Muscle layer of colon (tissue), 2 donors: ENCODE results near the gene B3GALT5.
A peak's percentile ranks its signal among the peaks of the same experiment; 100 is the strongest.

Source experiments
- H3K27ac ChIP-seq: one replicate; pipeline ENCODE4 v1.7.0; 2013; ENCODE audit warnings: low read depth, mild to moderate bottlenecking, low read length, moderate library complexity
- H3K27me3 ChIP-seq, 2 donors: one replicate each; pipeline ENCODE4 v1.7.0; 2013; ENCODE audit warnings: low read length in 2 of 2, mild to moderate bottlenecking in 2 of 2; ENCODE audit not compliant: insufficient read depth in 2 of 2, control insufficient read depth in 1 of 2
- H3K36me3 ChIP-seq: one replicate; pipeline ENCODE4 v1.7.0; 2013; ENCODE audit warnings: mild to moderate bottlenecking, low read length; ENCODE audit not compliant: insufficient read depth
- H3K4me1 ChIP-seq: one replicate; pipeline ENCODE4 v1.7.0; 2013; ENCODE audit warnings: mild to moderate bottlenecking, low read length; ENCODE audit not compliant: insufficient read depth
- H3K4me3 ChIP-seq, 2 donors: one replicate each; pipeline ENCODE4 v1.7.0; 2013; ENCODE audit warnings: low read length in 2 of 2, low read depth in 1 of 2, mild to moderate bottlenecking in 1 of 2, moderate library complexity in 1 of 2
- H3K9ac ChIP-seq: one replicate; pipeline ENCODE4 v1.7.0; 2013; ENCODE audit warnings: low read length
- H3K9me3 ChIP-seq: one replicate; pipeline ENCODE4 v1.7.0; 2013; ENCODE audit warnings: mild to moderate bottlenecking, low read length
- donor health status: abdominal sarcoma.
- donor health status: Adenocarcinoma of cecum.

B3GALT5 gene

DNA sequence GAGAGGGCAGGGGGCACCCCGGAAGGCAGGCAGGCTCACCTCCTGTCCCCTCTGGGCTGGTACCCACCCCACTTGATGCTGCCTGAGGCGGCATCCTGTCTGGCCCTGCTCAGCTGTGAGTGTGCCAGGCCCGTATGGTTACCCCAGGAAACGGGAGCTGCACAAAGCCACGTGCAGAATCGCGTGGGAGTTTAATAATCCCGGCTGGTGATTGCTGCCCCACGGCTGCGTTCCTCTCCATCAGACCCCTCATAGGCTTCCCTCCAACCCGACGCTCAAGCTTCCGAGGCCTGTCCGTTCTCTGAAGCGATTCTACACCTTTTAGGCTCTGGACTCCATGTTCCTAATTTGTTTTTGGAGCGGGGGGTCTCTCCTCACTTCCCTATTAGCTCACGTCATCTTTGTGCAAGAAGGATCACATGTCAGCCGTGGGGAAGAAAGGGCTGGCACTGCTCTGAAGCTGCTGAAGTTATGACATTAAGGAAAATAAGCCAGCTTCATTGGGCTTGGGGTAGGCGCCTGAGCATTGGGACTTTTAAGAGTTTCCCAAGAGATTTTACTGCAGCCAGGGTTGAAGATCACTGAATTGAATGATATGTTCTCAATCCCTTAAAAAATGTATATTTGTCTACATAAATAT is 1.1 kb upstream of the B3GALT5 start:
- Histone ChIP-seq H3K9me3 (no peaks in the 10 kb centered on the region), H3K36me3 (no peaks in the 10 kb centered on the region), H3K9ac (no peak overlapping the region), H3K27ac (no peak overlapping the region), H3K4me1 (no peaks in the 10 kb centered on the region), H3K4me3 (no peak overlapping the region), H3K27me3 (peaks cover 0 to 7% of the 10 kb centered on the region in 2 donors)

DNA sequence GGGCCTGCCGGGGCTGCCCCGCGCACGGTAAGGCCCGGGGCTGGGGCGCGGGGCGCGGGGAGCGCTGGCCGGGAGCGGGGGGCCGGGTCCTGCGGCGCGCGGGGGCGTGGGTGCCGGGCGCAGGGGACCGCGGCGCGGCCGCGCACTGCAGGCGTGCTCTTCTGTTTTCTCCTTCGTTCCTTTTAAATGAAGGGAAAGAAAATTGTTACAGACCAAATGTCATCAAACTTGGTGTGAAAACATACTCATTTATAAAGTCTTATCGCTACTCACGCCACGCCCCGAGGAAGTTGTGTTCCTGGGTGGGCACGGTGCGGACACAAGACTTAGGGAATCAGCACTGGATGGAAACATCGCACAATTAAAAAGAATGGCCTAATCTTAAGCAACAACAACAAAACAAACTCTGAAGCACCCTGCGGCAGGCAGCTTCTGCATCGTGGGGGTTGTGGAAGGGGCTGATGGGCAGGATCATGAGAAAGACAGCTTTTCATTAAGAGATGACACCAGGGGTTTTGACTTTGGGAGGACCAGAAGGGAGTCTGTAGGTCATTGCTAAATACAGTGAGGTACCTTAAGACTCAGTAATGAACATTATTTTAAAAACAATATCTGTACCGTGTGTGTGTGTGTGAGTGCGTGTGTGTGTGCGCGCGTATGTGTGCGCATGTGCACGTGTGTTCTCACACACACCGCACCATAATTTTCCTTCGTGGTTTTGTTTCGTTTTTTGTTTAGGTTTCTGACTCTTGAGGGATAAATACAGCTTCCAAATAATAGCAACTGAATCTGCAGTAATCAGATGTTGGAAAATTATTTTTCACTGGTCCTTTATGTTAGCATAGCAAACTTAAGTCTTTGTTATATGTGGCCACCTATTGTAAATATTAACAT is 548 bp downstream of the B3GALT5 start:
- Histone ChIP-seq H3K9ac (no peak overlapping the region), H3K27ac (no peak overlapping the region), H3K27me3 (peaks cover 0 to 7% of the 10 kb centered on the region in 2 donors), H3K4me1 (no peaks in the 10 kb centered on the region), H3K4me3 (peak overlapping the region; percentile 55), H3K9me3 (no peaks in the 10 kb centered on the region), H3K36me3 (no peaks in the 10 kb centered on the region)

GRCh38 chr21:39616211-39616772 is 3.6 kb downstream of the B3GALT5 start:
- H3K27ac ChIP-seq = no peak overlapping the region
- peaks cover 0 to 7% of the 10 kb centered on the region in 2 donors for H3K27me3 ChIP-seq
- H3K4me3 ChIP-seq = no peak overlapping the region
- no peaks in the 10 kb centered on the region for H3K36me3 ChIP-seq
- H3K9me3 ChIP-seq = no peaks in the 10 kb centered on the region
- H3K4me1 ChIP-seq = no peaks in the 10 kb centered on the region
- H3K9ac ChIP-seq = no peak overlapping the region

GRCh38 chr21:39620856-39621255 is 8.1 kb downstream of the B3GALT5 start:
- H3K4me1 ChIP-seq = no peaks in the 10 kb centered on the region
- no peak overlapping the region for H3K27ac ChIP-seq
- H3K4me3 ChIP-seq = no peak overlapping the region
- H3K36me3 ChIP-seq = no peaks in the 10 kb centered on the region
- H3K27me3 ChIP-seq = no peaks in the 10 kb centered on the region
- H3K9ac ChIP-seq = no peak overlapping the region
- no peaks in the 10 kb centered on the region for H3K9me3 ChIP-seq

GRCh38 chr21:39625211-39625895 is 12.6 kb downstream of the B3GALT5 start:
- Histone ChIP-seq H3K27ac (no peak overlapping the region), H3K9ac (no peak overlapping the region), H3K27me3 (no peaks in the 10 kb centered on the region), H3K4me3 (no peak overlapping the region), H3K36me3 (no peaks in the 10 kb centered on the region), H3K4me1 (no peaks in the 10 kb centered on the region), H3K9me3 (no peaks in the 10 kb centered on the region)

- no peak overlapping the region for H3K9ac ChIP-seq
- no peaks in the 10 kb centered on the region for H3K36me3 ChIP-seq
- no peak overlapping the region for H3K27ac ChIP-seq
- H3K4me3 ChIP-seq = no peak overlapping the region
- no peaks in the 10 kb centered on the region for H3K4me1 ChIP-seq
- H3K27me3 ChIP-seq = no peaks in the 10 kb centered on the region
- H3K9me3 ChIP-seq = no peaks in the 10 kb centered on the region
Observed at GRCh38 chr21:39628385-39628784, 15.6 kb downstream of the B3GALT5 start.

- no peak overlapping the region for H3K27ac ChIP-seq
- no peaks in the 10 kb centered on the region for H3K9me3 ChIP-seq
- no peaks in the 10 kb centered on the region for H3K36me3 ChIP-seq
Observed at GRCh38 chr21:39630191-39630591, 17.5 kb downstream of the B3GALT5 start.

DNA sequence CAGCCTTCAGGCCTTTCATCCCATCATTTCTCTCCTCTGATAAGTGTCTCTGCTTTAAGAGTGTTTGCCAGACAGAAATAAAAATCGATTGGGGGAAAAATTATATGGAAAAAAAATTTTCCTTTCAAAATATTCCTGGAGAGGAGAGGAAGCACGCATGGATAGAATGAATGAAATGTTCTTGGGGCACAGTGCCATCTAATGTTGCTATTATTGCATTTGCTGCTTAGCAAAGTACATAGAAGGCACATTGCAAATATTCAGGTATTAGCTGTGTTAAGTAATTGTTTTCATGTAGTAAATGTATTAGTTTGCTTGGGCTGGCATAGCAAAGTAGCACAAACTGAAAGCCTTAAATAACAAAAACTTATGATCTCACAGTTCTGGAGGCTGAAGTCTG is 18.1 kb downstream of the B3GALT5 start:
- no peak overlapping the region for H3K9ac ChIP-seq
- no peak overlapping the region for H3K27ac ChIP-seq
- no peaks in the 10 kb centered on the region for H3K36me3 ChIP-seq
- no peaks in the 10 kb centered on the region for H3K4me1 ChIP-seq
- H3K9me3 ChIP-seq = no peaks in the 10 kb centered on the region
- no peak overlapping the region for H3K4me3 ChIP-seq
- no peaks in the 10 kb centered on the region for H3K27me3 ChIP-seq

More at GRCh38 chr21:39630191-39630591, 17.5 kb downstream of the B3GALT5 start:
- no peaks in the 10 kb centered on the region for H3K27me3 ChIP-seq
- no peak overlapping the region for H3K4me3 ChIP-seq
- no peak overlapping the region for H3K9ac ChIP-seq
- no peaks in the 10 kb centered on the region for H3K4me1 ChIP-seq

- H3K9ac ChIP-seq = no peak overlapping the region
- H3K4me3 ChIP-seq = no peak overlapping the region
- H3K27me3 ChIP-seq = no peaks in the 10 kb centered on the region
- H3K27ac ChIP-seq = no peak overlapping the region
- H3K4me1 ChIP-seq = no peaks in the 10 kb centered on the region
- H3K9me3 ChIP-seq = no peaks in the 10 kb centered on the region
- H3K36me3 ChIP-seq = no peaks in the 10 kb centered on the region
Observed at GRCh38 chr21:39631842-39632562, 19.3 kb downstream of the B3GALT5 start.

GRCh38 chr21:39632796-39633442 is 20.2 kb downstream of the B3GALT5 start:
- Histone ChIP-seq H3K4me3 (no peak overlapping the region), H3K36me3 (no peaks in the 10 kb centered on the region), H3K9me3 (no peaks in the 10 kb centered on the region), H3K9ac (no peak overlapping the region), H3K4me1 (no peaks in the 10 kb centered on the region), H3K27ac (no peak overlapping the region), H3K27me3 (peaks cover 0 to 6% of the 10 kb centered on the region in 2 donors)
